Measurements from ENCODE around the gene TMEM203. TPM values are rescaled to one million over a fixed set of nuclear protein-coding genes. Genes with fewer than 3 reads are reported as not detected.
A peak's percentile ranks its signal among the peaks of the same experiment; 100 is the strongest.

Gene TMEM203
- total and polyA plus RNA-seq, 2 of the 13 experiments (the other 11 are each of a cell fraction or from before 2014, with no cell fraction given) = 23.4 to 36.7 TPM

- peak; percentile 99 for TF ChIP-seq POLR2AphosphoS5 (IDR thresholded peaks at IDR 0.05; ENCODE audit: low read depth, low read length)
- no peak for TF ChIP-seq NR0B2 (CRISPR knock-in tag; IDR thresholded peaks at IDR 0.05)
- peak; percentile 96 for TF ChIP-seq DR1 (CRISPR knock-in tag; IDR thresholded peaks at IDR 0.05)
- no peak; the same call in 1 of the 2 replicates for TF ChIP-seq ZBTB2 (CRISPR knock-in tag; IDR thresholded peaks at IDR 0.05; ENCODE audit: low read depth)
- TF ChIP-seq NCOA1 (CRISPR knock-in tag; IDR thresholded peaks at IDR 0.05) = 0 out of 2 replicates have a peak, but pooled peaks have one; percentile 20
- TF ChIP-seq SRF (IDR thresholded peaks at IDR 0.05; ENCODE audit: low read depth, low read length) = peak; percentile 61; the same call in 1 of the 2 replicates
- TF ChIP-seq CEBPG (CRISPR knock-in tag; IDR thresholded peaks at IDR 0.05) = no peak
- TF ChIP-seq ZMYM3 (CRISPR knock-in tag; IDR thresholded peaks at IDR 0.05) = no peak
- no peak; the same call in 1 of the 2 replicates for TF ChIP-seq ZNF746 (CRISPR knock-in tag; IDR thresholded peaks at IDR 0.05)
- TF ChIP-seq HOXA7 (CRISPR knock-in tag; IDR thresholded peaks at IDR 0.05) = no peak
- TF ChIP-seq ARID3A (IDR thresholded peaks at IDR 0.05; ENCODE audit: low read depth, low read length) = no peak
- no peak for TF ChIP-seq ZNF709 (CRISPR knock-in tag; IDR thresholded peaks at IDR 0.05)
- peak in 1 of 2 experiments; percentile 68; a peak in 2 of 4 replicates for TF ChIP-seq KLF16 (CRISPR knock-in tag; IDR thresholded peaks at IDR 0.05)
- TF ChIP-seq ZNF224 (CRISPR knock-in tag; IDR thresholded peaks at IDR 0.05) = peak; percentile 59; the same call in 1 of the 2 replicates
- TF ChIP-seq ZXDC (CRISPR knock-in tag; IDR thresholded peaks at IDR 0.05) = peak; percentile 52; the same call in 1 of the 2 replicates
- no peak for TF ChIP-seq ZNF570 (CRISPR knock-in tag; IDR thresholded peaks at IDR 0.05; ENCODE audit: borderline replicate concordance)
- no peak for TF ChIP-seq ZNF10 (CRISPR knock-in tag; IDR thresholded peaks at IDR 0.05; ENCODE audit: borderline replicate concordance, low read depth)
- TF ChIP-seq NFIB (CRISPR knock-in tag; IDR thresholded peaks at IDR 0.05; ENCODE audit: borderline replicate concordance) = no peak
- no peak for TF ChIP-seq ZNF34 (CRISPR knock-in tag; IDR thresholded peaks at IDR 0.05; ENCODE audit: borderline replicate concordance)
- no peak for TF ChIP-seq ZBTB7B (CRISPR knock-in tag; IDR thresholded peaks at IDR 0.05)
- TF ChIP-seq DPF2 (CRISPR knock-in tag; IDR thresholded peaks at IDR 0.05; ENCODE audit: borderline replicate concordance, low read depth) = no peak
- no peak for TF ChIP-seq ZNF260 (CRISPR knock-in tag; IDR thresholded peaks at IDR 0.05; ENCODE audit: borderline replicate concordance, low read depth)
- no peak for TF ChIP-seq SMARCE1 (IDR thresholded peaks at IDR 0.05; ENCODE audit: borderline replicate concordance)
- TF ChIP-seq CENPT (CRISPR knock-in tag; IDR thresholded peaks at IDR 0.05; ENCODE audit: low read depth) = no peak
- peak; percentile 42; the same call in 1 of the 2 replicates for TF ChIP-seq MYC (CRISPR knock-in tag; IDR thresholded peaks at IDR 0.05; ENCODE audit: borderline replicate concordance)
Observed at GRCh38 chr9:137240841-137241489, 35.5 kb upstream of the TMEM203 start, which contains the start of gene TUBB4B (continued).
